Keratinocyte (primary cell): Measurements from ENCODE around the gene ZNF407. TPM values are rescaled to one million over a fixed set of nuclear protein-coding genes. Genes with fewer than 3 reads are reported as not detected.

Source experiments
- DNase-seq: peaks from one replicate; pipeline ENCODE4 v3.0.0-alpha.2; 2011; ENCODE audit warnings: low read depth, missing footprints, low spot score
- FAIRE-seq: peaks from 2 replicates; lab custom pipeline; 2011; peaks lifted over from hg19 to GRCh38; lab: Jason Lieb, UNC
- H2AFZ ChIP-seq: 2 replicates; pipeline ENCODE4 v1.6.0; 2012; ENCODE audit warnings: low read length, control low read depth, inconsistent platforms; ENCODE audit not compliant: control insufficient read depth
- H3K27ac ChIP-seq: 2 replicates; pipeline ENCODE4 v1.5.1; 2011; ENCODE audit warnings: low read length; ENCODE audit not compliant: control insufficient read depth, insufficient read depth
- H3K27me3 ChIP-seq: 3 replicates; pipeline ENCODE4 v1.6.0; 2011; ENCODE audit warnings: low read length; ENCODE audit not compliant: control insufficient read depth, insufficient read depth; ENCODE audit errors: extremely low read depth
- H3K36me3 ChIP-seq, 2 experiments: 2 replicates in 1 of 2; 3 replicates in 1 of 2; pipeline ENCODE4 v1.5.1; 2011; ENCODE audit warnings: low read length in 2 of 2, mild to moderate bottlenecking in 1 of 2; ENCODE audit not compliant: control insufficient read depth in 2 of 2, insufficient read depth in 2 of 2; ENCODE audit errors: extremely low read depth in 1 of 2
- H3K4me1 ChIP-seq: 3 replicates; pipeline ENCODE4 v1.5.1; 2011; ENCODE audit warnings: low read length; ENCODE audit not compliant: control insufficient read depth, insufficient read depth; ENCODE audit errors: extremely low read depth
- H3K4me2 ChIP-seq: 3 replicates; pipeline ENCODE4 v1.6.0; 2011; ENCODE audit warnings: low read depth, low read length; ENCODE audit not compliant: control insufficient read depth, insufficient read depth; ENCODE audit errors: extremely low read depth
- H3K4me3 ChIP-seq, 3 experiments: fragments of 200-600 bp in 1 of 3; sonication (generic) in 1 of 3; 2 replicates in 2 of 3; 3 replicates in 1 of 3; pipeline ENCODE4 v1.5.1; 2011 to 2016; ENCODE audit warnings: low read length in 3 of 3, mild to moderate bottlenecking in 3 of 3, control low read depth in 2 of 3, inconsistent platforms in 1 of 3, low read depth in 1 of 3, mixed read lengths in 1 of 3, mixed run types in 1 of 3, moderate library complexity in 1 of 3; ENCODE audit not compliant: control insufficient read depth in 2 of 3, insufficient read depth in 2 of 3; ENCODE audit errors: extremely low read depth in 1 of 3
- H3K79me2 ChIP-seq: 2 replicates; pipeline ENCODE4 v1.6.0; 2012; ENCODE audit warnings: low read length; ENCODE audit not compliant: control insufficient read depth, insufficient read depth
- H3K9ac ChIP-seq: 3 replicates; pipeline ENCODE4 v1.6.0; 2011; ENCODE audit warnings: low read length; ENCODE audit not compliant: control insufficient read depth, insufficient read depth; ENCODE audit errors: extremely low read depth
- H3K9me1 ChIP-seq: 3 replicates; pipeline ENCODE4 v1.6.0; 2011; ENCODE audit warnings: low read length; ENCODE audit not compliant: control insufficient read depth, insufficient read depth; ENCODE audit errors: extremely low read depth
- H3K9me3 ChIP-seq: 2 replicates; pipeline ENCODE4 v1.5.1; 2012; ENCODE audit warnings: low read depth, low read length; ENCODE audit not compliant: control insufficient read depth
- H4K20me1 ChIP-seq: 3 replicates; pipeline ENCODE4 v1.6.0; 2011; ENCODE audit warnings: low read length; ENCODE audit not compliant: control insufficient read depth, insufficient read depth; ENCODE audit errors: extremely low read depth
- CTCF ChIP-seq, 3 experiments: IDR thresholded peaks in 1 of 3; conservative IDR thresholded peaks in 1 of 3; optimal IDR thresholded peaks in 1 of 3; 2 replicates in 2 of 3; 3 replicates in 1 of 3; pipeline versions ENCODE3 to v1.5.1; 2011; ENCODE audit warnings: low read length in 3 of 3, mild to moderate bottlenecking in 3 of 3, moderate library complexity in 2 of 3, control low read depth in 1 of 3, inconsistent platforms in 1 of 3; ENCODE audit not compliant: insufficient read depth in 2 of 3; ENCODE audit errors: extremely low read depth in 1 of 3
- EZH2 ChIP-seq: IDR thresholded peaks from one replicate; pipeline ENCODE4 v1.6.1; 2012; ENCODE audit warnings: inconsistent platforms, mild to moderate bottlenecking, low read length, moderate library complexity
- dilution Hi-C: fragments of 300-500 bp; cut with MboI; formaldehyde crosslinking; loops from one replicate; pipeline ENCODE4 v1.7.0; 2020; ENCODE audit warnings: low sequenced_read_pairs; ENCODE audit not compliant: extremely low pct_ligation_motif_present
- polyA plus RNA-seq, 5 experiments: library from polyadenylated mRNA; depleted of rRNA in 3 of 5; stranded (reverse) in 3 of 5; stranded (forward) in 1 of 5; unstranded in 1 of 5; fragments of >200 nt; gene quantifications; 1 replicate in 1 of 5; 2 replicates in 3 of 5; 3 replicates in 1 of 5; pipeline versions ENCODE4 v1.2.1 to v1.2.3, GENCODE V29; 2011 to 2012; ENCODE audit warnings: missing spikeins in 2 of 5, low read depth in 1 of 5, low replicate concordance in 1 of 5

Gene ZNF407
- polyA plus RNA-seq, 1 donor (not counting 4 experiments of a cell fraction or from before 2014, with no cell fraction given): 3.8 TPM

DNA sequence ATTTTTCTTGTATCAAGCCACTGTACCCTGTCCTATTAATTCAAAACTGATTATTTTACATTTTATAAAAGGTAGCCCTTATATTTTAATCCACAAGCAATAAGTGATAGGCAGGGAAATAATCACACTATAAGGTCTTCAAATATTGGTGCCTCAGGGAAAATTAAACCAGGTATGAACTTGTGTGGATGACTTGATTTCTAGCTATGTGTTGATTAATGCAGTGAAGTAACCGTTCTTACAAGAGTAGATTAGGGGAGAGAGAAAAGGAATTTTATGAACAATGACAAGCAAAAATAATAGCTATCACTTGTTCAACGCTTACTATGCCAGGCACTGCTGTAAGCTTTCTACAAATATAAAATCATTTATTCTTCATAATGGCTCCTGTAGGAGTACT lies 411.6 kb downstream of the ZNF407 start:
- Histone ChIP-seq H3K27ac (no peak overlapping the region), H3K4me1 (no peaks in the 10 kb centered on the region), H4K20me1 (no peaks in the 10 kb centered on the region), H3K27me3 (no peaks in the 10 kb centered on the region), H3K9me1 (no peaks in the 10 kb centered on the region), H3K9me3 (no peaks in the 10 kb centered on the region), H3K79me2 (no peaks in the 10 kb centered on the region), H3K4me3 (no peak overlapping the region), H3K4me2 (no peak overlapping the region), H3K36me3 (no peaks in the 10 kb centered on the region), H3K9ac (no peak overlapping the region), H2AFZ (no peak overlapping the region)
- dilution Hi-C loops: no loop called here
- no peak for TF ChIP-seq EZH2
- no peak for TF ChIP-seq CTCF (optimal IDR thresholded peaks at IDR 0.05 in 1 of 3, IDR thresholded peaks at IDR 0.05 in 1 of 3, conservative IDR thresholded peaks at IDR 0.05 in 1 of 3; ENCODE audit: extremely low read depth in 1 of 3, insufficient read depth in 2 of 3, low read length in 3 of 3)
- DNase-seq: peak; percentile 15
- no peak for FAIRE-seq

DNA sequence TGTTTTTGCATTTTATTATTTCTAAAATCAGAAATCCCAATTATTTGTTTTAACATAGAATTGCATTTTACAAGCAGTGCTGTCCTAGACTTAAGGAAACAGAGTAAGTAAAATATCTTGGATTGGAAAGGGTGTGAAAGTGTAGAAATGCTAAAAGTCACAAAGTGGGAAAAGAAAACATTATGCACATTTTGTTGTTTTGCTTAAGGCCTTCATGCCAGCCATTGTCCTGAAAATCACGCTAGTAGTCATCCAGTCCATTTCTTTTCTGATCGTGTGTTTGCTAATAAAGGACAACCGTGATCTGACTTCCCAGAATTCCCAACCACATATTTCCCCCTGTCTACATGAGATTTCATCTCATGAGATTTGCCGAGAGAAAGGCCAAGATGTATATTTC lies 412.2 kb downstream of the ZNF407 start:
- no peaks in the 10 kb centered on the region for H3K27me3 ChIP-seq
- no peak overlapping the region for H3K4me2 ChIP-seq
- no peak overlapping the region for H2AFZ ChIP-seq
- H3K79me2 ChIP-seq: no peaks in the 10 kb centered on the region
- TF ChIP-seq CTCF (optimal IDR thresholded peaks at IDR 0.05 in 1 of 3, IDR thresholded peaks at IDR 0.05 in 1 of 3, conservative IDR thresholded peaks at IDR 0.05 in 1 of 3; ENCODE audit: extremely low read depth in 1 of 3, insufficient read depth in 2 of 3, low read length in 3 of 3): no peak
- TF ChIP-seq EZH2: no peak
- H3K27ac ChIP-seq: no peak overlapping the region
- H3K4me3 ChIP-seq: no peak overlapping the region
- no peaks in the 10 kb centered on the region for H3K9me3 ChIP-seq
- H3K9ac ChIP-seq: no peak overlapping the region
- no peak for FAIRE-seq
- H3K9me1 ChIP-seq: no peaks in the 10 kb centered on the region
- no peaks in the 10 kb centered on the region for H3K4me1 ChIP-seq
- DNase-seq: no peak
- dilution Hi-C loops: no loop called here
- no peaks in the 10 kb centered on the region for H3K36me3 ChIP-seq
- no peaks in the 10 kb centered on the region for H4K20me1 ChIP-seq
